HG02588 (cell line): Measurements from ENCODE around the gene TIGAR.

ENCODE experiments used
- ATAC-seq: cut with Tn5 transposase; IDR thresholded peaks from one replicate; pipeline ENCODE4 v1.9.1; 2021; ENCODE audit warnings: mild to moderate bottlenecking, moderate library complexity; ENCODE audit not compliant: unreplicated experiment

Gene TIGAR

DNA sequence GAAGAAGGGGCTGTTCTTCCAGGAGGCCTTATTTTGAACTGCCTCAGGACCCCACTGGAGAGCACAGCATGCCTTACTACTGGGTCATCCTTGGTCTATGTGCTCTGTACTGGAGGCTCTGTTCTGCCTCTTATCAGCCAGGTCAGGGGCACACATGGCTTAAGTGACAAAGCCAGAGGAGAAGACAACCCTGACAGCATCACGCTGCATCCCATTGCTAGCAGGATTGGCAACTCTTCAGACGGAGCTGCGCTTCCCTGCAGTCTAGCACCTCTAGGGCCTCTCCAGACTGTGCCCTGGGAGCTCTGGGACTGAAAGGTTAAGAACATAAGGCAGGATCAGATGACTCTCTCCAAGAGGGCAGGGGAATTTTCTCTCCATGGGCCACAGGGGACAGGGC is 17.3 kb upstream of the TIGAR start:
- no peak for ATAC-seq

DNA sequence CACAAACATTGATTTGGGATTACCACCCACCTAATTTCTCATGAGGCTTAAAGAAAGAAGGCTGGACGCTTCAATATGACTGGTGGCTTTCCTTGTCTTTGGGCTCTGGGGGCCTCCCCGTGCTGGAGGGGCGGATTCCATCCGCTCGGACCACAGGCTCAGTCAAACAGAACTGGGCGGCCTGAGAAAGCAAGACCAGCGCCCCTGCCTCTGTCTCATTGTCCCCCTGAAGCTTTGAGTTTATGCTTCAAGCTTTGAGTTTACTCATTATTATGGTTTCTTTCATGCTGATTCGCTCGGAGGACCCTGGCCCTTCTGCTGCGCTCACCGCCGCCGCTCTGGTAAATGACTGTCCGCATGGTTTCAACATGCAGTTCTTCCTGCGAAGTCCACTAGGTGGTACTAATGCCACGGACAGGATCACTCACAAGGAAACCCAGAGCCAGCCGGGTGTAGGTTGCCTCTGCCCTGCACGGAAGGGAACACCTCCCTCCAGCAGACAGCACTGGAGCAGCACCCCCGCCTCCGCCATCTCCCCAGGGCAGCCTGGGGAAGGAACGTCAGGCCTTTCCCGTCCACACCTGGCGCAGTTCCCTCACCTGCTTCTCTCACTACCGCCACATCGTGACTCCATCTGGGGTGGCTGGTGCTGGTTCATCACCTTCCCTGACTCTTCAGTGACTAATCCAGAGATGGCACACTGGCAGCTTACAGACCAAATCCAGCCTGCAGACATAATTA is 13.2 kb upstream of the TIGAR start:
- ATAC-seq: no peak

DNA sequence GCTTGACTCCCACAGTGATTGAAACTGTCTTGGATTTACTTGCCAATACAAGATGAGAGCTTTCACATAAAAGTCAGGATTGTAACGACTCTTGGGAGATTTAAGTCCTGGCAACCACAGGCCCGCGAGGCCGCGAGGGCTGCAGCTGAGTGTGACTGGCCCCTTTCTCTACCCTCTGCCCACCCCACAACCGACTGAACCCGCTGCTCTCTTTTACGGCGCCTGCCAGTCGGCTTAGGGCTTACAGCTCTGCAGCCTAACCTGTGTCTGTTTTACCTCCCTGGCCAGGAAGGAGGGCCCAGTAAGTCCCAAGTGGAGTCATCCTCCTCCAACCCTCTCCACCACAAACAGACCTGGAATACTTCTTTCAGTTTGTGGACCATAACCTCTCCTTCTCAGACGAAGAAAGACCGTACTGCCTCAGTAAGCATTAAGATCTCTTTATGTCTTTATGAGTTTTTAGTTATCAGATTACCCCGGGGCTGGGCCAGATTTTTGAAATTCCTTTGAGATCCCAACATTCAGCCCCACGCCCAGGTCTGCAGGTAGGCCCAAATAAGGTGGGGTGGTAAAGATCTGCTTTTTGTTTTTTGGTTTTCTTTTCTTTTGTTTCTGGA is 12.6 kb upstream of the TIGAR start:
- ATAC-seq: no peak

DNA sequence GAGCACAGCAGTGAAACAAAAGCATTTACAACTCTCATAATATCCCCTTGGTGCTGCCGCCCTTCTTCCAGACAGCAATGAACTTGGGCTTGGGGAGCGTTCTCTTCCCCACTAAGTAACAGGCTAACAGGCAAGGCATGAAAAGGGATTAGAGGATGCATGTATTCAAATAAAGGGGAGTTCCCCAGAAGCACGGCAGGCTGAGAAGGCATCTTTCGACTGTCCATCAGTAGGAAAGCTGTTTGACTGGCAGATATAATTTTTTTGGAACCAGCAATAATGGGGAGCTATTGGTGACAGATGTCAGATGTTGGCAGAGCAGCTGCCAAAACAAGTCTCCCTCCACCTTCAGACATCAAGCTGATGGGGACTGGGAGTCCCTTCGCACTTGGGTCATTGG is 9.2 kb upstream of the TIGAR start:
- no peak for ATAC-seq

DNA sequence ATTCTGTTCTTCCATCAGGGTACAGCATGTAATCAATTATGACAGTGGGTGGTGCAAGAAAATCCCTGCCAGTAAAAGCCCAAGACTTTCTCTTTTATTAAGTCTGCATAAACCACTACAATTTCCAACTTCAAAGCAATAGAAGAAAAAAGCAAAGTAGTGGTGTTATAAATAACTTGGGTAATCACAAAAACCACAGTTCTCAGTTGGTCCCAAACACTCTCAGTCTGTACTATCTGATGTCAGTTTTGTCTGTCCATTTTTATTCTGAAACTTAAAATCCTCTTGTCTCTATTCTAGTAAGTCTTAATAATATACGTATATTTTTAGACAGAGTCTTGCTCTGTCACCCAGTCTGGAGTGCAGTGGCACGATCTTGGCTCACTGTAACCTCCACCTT is 8.8 kb upstream of the TIGAR start:
- ATAC-seq: no peak

DNA sequence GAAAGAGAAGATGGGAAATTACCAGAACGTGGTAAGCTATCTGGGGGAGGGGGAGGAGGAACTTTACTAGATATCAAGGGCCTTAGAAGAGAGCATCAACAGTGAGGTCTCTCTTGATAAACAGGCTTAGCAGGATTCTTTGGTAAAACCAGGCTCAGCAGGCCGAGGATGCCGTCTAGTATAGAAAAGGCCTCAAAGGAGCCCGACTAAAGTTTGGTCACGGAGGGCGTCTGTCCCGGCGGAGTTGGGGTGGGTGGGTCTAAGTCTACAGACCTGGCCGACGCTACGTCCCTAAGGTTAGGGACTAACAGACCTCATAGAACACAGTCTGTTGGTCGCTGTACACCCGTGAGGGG is 538 bp upstream of the TIGAR start:
- ATAC-seq: peak; percentile 27

DNA sequence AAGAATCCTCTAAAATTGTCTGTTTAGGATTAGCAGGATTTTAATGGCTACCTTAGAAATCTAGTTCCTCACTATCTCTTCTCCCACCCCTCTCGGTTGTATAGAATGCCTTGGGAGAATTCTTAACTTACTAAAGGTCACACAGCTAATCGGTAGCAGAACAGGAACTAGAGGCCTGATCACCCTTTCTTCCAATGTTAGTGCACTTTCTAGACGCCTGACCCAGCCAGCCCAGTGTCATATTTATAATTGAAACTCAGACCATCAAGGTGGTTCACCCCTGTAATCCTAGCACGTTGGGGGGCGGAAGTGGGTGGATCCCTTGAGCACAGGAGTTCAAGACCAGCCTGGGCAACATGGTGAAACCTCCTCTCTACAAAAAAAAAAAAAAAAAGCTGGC is 1.7 kb downstream of the TIGAR start:
- no peak for ATAC-seq

DNA sequence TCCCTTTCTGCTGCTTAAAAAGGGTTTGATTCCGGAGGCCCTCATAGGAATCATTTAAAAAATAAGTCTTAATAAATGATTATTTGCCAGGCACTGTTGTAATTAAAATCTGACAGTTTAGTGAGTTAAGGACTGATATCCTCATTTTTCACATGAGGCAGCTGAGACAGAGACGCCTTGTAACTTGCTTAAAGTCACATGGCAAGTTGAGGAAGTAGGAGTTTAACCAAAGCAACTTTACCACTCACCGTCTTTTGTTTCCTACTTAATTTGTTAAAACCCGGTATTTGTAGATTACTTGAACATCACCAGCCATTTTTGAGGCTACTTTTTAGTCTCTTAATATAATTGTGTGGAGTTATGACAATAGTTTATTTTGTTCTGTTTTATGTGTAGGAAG is 2.4 kb downstream of the TIGAR start:
- no peak for ATAC-seq

DNA sequence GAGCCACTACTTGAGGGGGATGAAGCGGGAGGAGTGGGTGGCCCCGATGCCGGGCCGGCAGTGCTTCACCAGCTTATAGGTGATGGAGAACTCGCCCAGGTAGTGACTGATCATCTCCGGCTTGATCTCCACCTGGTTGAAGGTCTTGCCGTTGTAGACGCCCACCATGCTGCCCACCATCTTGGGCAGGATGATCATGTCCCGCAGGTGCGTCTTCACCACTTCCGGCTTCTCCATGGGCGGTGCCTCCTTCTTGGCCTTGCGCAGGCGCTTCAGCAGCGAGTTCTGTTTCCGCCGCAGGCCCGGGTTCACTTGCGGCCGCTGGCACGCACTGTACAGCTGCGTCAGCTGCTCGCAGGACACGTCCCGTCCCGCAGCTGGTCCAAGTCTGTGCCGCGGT is 3.4 kb downstream of the TIGAR start:
- no peak for ATAC-seq

DNA sequence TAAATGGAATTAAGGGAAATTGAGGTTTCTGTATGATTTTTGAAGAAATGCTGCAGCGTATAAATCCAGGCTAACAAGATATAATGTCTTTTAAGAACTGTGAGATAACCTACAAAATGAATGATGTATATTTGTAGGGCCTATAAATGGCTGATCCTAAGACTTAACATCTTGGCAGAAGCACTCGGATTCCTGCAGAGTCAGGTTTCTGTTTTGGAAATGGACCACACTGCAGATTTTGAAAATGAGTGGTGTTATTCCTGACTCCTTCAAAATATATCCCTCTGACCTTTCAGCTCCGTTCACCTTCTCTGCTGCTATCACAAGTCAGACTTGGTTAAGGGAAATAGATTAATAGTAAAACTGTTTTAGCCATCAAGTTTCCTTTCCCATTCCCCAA is 5.0 kb downstream of the TIGAR start:
- ATAC-seq: no peak

DNA sequence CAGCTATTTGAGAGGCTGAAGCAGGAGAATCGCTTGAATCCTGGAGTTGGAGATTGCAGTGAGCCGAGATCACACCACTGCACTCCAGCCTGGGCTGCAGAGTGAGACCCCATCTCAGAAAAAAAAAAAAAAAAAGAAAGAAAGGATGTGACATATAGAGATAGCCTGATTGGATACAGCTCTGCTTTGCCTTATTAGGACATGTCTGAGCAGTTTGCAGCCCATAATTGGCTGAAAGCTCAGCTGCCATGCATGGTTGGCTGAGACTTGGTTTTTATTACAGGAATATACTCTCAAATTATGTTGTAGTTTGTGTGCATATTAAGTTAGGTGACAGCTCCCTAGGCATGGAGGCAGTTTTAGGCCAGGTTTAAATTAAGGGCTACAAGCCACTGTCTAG is 6.3 kb downstream of the TIGAR start:
- no peak for ATAC-seq

DNA sequence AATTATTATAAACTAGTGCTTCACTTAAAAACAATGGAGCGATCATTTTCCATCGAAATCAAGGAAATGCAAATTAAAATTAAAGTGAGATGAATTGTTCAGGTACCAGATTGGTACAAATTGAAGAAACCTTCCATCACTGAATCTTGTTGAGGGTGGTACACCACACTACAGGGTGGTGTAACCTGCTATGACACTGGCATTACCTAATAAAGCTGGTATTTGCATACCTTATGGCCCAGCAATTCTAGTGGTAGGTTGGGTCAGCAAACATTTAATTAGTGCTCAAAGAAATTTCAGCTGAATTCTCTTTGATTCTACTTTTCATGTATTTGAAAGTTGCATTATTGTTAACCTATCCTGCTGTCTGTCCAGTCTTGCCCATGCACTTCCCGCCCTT is 9.2 kb downstream of the TIGAR start:
- ATAC-seq: no peak

DNA sequence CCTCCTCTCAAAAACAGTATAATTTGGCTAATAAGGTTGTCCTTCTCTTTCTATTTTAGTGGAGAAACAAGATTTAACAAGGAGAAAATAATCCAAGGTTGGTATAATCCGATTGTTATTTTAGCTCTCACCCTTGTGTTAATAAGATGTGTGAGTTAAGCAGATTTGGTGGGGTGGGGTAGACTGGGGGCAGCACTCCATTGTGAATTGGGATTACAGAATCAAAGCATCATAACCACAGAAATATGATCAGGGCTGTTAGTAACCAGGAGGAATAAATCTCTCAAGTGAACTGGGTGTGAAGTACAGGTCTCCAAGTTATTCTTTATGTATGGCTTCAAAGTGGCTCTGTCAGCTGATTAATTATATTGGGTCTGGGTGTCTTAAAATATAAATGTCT is 10.2 kb downstream of the TIGAR start:
- no peak for ATAC-seq

DNA sequence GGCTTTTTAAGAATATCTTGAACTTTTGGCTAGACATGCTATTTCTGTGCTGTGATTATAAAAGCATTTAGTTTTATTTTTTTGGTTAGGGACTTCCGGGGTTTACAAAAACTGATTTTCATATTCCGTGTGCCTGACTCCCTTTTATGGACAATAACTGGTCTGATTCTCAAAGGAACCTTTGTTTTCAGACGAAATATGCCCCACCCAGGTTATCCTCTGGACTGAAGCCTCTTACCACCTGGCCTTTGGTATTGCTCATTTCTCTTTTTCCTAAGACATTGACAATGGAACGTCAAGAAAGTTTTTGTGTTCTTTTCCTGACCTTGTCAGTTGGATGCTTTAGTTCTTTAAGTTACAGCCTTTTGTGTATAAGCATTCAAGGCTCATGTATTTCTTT is 10.8 kb downstream of the TIGAR start:
- no peak for ATAC-seq

DNA sequence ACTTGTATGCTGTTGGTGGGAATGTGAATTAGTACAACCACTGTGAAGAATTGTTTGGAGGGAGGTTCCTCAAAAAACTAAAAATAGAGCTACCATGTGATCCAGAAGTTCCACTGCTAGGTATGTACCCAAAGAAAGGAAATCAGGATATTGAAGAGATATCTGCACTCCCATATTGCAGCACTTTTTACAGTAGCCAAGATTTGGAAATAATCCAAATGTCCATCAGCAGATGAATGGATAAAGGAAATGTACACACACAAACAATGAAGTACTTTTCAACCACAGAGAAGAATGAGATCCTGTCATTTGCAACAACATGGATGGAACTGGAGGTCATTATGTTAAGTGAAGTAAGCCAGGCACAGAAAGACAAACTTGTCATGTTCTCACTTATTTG is 25.9 kb downstream of the TIGAR start:
- no peak for ATAC-seq

DNA sequence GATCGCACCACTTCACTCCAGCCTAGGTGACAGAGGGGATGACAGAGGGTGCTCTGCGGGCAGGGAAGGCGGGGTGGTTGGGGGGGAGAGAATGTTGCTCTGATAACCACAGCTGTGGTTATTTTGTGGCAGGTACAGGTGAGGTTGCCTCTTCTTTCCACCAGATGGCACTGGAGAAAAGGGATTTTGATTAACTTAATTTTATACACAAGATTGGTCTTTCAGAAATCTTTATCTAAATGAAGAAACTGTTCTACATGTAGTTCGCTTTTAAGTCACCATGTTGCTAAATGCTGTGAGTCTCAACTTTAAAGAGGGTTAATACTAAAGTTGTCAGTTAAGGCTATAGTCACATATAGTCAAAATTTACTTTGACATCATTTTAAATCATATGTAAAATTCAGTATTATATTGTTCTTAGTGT is 32.8 kb downstream of the TIGAR start:
- ATAC-seq: no peak

DNA sequence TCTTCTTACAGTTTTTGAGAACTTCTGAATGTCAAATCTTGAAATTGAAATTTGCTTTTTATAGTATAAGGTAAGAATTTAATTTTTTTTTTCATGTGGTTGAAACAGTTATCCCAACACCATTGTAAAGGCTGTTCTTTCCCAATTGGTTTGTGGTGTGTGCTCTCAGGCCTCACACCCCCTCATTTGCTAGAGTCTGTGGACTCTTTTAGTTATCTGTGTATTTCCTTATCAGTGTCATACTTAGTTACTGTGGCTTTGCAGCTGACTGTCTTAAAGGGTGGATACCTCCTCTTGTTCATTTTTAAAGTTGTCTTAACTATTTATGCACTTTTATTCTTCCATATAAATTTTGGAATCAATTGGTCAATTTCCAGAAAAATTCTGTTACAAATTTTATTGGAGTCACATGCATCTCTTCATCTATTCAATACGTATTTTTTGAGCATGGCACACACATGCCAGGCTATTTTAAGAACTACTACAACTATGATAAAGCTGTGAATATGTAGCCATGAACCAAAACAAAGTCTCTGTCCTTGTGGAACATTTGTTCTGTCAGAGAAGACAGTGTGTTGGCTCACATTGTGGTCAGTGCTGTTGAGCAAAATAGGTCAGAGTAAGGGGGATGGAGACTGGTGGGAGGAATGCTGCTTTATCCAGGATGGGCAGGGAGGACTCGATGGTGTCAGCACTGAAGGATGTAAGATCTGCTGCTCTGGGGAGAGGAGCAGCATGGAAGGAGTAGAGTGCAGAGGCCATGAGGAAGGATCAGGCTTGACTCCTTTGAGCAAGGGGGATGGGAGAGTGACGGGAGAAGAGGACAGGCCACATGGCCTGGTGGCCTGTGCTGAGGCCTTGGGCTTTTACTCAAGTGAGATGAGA is 34.4 kb downstream of the TIGAR start:
- ATAC-seq: no peak

DNA sequence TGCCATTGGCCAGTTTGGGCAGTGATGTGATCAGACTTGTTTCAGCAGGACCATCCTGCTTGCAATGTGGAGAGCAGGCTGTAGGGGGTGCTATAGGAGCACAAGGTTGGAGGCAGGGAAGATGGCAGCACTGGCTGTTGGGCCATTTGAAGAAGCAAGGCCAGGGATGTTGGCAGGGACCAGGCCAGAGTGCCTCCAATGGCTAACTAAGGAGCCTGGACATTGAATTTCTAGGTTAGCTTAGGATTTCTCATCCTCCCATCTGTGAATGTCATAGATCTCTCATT is 35.0 kb downstream of the TIGAR start:
- ATAC-seq: no peak

DNA sequence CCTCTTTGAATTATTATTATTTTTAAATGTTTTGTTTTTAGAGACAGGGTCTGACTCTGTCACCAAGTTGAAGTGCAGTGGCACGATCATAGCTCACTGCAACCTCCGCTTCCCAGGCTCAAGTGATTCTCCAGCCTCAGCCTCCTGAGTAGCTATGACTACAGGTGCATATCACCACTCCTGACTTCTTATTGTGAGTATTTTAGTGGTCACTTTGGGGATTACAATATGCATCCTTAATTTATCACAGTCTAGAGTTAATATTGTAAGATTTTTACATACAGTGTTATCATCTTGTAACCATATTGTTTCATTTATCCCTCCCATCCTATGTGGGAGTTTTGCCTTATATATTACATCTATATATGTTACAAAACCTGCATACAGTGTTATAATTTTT is 45.1 kb downstream of the TIGAR start:
- ATAC-seq: no peak

DNA sequence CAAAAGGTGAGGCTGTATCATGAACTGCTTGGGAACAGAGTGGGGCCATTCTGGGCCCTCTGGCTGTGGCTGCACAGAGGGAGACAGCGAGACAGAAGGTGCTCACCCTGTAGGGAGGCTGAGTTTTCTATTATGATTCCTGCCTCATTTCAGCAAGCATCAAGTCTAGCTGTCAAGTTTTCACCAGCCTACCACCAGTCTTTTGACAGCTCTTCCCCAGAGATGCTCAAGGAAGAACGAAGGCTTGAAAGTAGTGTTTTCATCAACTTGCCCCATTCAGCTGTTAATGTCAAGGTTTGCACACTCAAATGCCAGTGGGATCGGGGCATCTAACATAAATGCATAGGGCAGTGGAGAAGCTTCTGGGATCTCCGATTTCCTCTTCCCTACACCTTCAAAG is 48.5 kb downstream of the TIGAR start:
- ATAC-seq: no peak

DNA sequence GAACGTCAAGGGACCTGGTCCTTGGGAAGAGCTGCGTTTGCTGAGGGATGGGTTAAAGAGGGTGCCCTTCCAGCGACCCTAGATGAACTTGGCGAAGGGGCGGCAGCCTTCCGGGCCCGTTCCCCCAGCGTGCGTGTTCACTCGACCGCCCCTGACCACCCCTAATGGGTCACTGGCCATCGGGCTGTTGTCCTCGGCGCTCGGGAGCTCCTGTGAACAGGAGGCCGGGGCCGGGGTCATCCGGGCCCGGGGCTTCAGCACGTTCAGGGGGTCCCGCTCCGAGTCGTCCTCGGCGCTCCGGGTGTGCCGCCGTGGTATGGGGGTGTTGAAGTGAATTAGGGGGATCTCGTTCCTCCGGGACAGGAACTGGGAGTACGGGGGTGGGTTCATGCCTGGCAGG is 49.3 kb downstream of the TIGAR start:
- no peak for ATAC-seq

DNA sequence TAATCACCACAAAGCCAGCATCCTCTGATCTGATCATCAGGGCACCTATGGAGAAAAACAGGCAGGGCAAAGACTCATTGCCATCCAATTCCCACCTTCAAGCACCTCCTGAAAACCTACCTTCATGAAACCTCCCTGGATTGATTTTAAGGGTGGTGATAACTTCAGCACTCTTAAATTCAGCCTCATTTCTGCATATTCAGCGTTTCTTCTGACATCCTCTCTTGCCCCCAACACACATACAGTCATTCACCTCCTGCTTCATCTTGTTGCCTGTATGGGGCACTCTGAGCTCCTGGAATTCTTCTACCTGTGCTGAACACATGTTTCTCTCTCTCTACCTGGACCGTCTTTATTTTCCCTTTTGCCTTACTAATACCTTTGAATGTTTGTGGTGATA is 51.6 kb downstream of the TIGAR start:
- ATAC-seq: no peak
